GM19372 (cell line): ENCODE data around the gene COL8A1.

ENCODE experiments used
- ATAC-seq: cut with Tn5 transposase; IDR thresholded peaks from one replicate; pipeline ENCODE4 v1.9.1; 2021; ENCODE audit warnings: mild to moderate bottlenecking, low read depth, moderate library complexity; ENCODE audit not compliant: unreplicated experiment

COL8A1 gene

GRCh38 chr3:99781761-99782160, 143.4 kb downstream of the COL8A1 start:
- no peak for ATAC-seq

GRCh38 chr3:99783011-99783573, 144.7 kb downstream of the COL8A1 start:
- no peak for ATAC-seq

GRCh38 chr3:99789011-99789721, 150.8 kb downstream of the COL8A1 start:
- ATAC-seq, result peak; percentile 97

GRCh38 chr3:99794485-99794884, 156.1 kb downstream of the COL8A1 start:
- ATAC-seq, result no peak

GRCh38 chr3:99795573-99795972, 157.2 kb downstream of the COL8A1 start:
- no peak for ATAC-seq

GRCh38 chr3:99799422-99799821, 161.0 kb downstream of the COL8A1 start:
- ATAC-seq, result no peak

- ATAC-seq, result no peak
These were observed 164.9 kb downstream of the COL8A1 start for GRCh38 chr3:99803297-99803696.

GRCh38 chr3:99805160-99805559, 166.8 kb downstream of the COL8A1 start:
- ATAC-seq, result no peak

GRCh38 chr3:99808163-99808794, 169.9 kb downstream of the COL8A1 start:
- no peak for ATAC-seq

- ATAC-seq, result no peak
These were observed 171.2 kb downstream of the COL8A1 start for GRCh38 chr3:99809565-99809964.

GRCh38 chr3:99810403-99810802, 172.0 kb downstream of the COL8A1 start:
- no peak for ATAC-seq

GRCh38 chr3:99817047-99817436, 178.6 kb downstream of the COL8A1 start:
- ATAC-seq, result no peak

- peak; percentile 95 for ATAC-seq
These were observed 179.2 kb downstream of the COL8A1 start, which contains the start of gene CMSS1 for GRCh38 chr3:99817437-99818240. Gene CMSS1 (plus strand): TSS chr3:99817862.

- ATAC-seq, result no peak
These were observed 180.4 kb downstream of the COL8A1 start for GRCh38 chr3:99818818-99819217.

GRCh38 chr3:99823723-99824711, 185.6 kb downstream of the COL8A1 start:
- no peak for ATAC-seq

GRCh38 chr3:99825004-99825640, 186.7 kb downstream of the COL8A1 start:
- ATAC-seq, result no peak

GRCh38 chr3:99829844-99830243, 191.4 kb downstream of the COL8A1 start:
- ATAC-seq, result no peak

GRCh38 chr3:99833617-99834205, 195.3 kb downstream of the COL8A1 start:
- no peak for ATAC-seq
